HepG2 (cell line): ENCODE results near the gene SPAG5. TPM values are rescaled to one million over a fixed set of nuclear protein-coding genes. Genes with fewer than 3 reads are reported as not detected.

Experiments used
- ATAC-seq: fragments of 200-7000 bp; cut with Tn5 transposase; 3 replicates; pipeline ENCODE4 v1.9.1; 2020; ENCODE audit warnings: mild to moderate bottlenecking, moderate library complexity
- BruUV-seq: library from RNA; stranded (reverse); fragments of 400-500 nt; replicated peaks from 2 replicates; lab custom pipeline; 2021; lab: Mats Ljungman, UMichigan
- CTCF ChIA-PET: fragments of 300-600 bp; formaldehyde crosslinking; extraction: SDS; loops from one replicate; lab custom pipeline; 2021; ENCODE audit warnings: low total read pairs, inconsistent platforms, low intra/inter-chr PET ratio; lab: Yijun Ruan, JAX
- POLR2A ChIA-PET: fragments of 350-600 bp; sonication (Branson Sonifier 250); formaldehyde crosslinking; loops from one replicate; lab custom pipeline; 2020; ENCODE audit warnings: antibody characterized with exemption, inconsistent platforms; lab: Yijun Ruan, JAX
- DNase-seq: peaks from one replicate; pipeline ENCODE4 v3.0.0-alpha.2; 2015; ENCODE audit warnings: low spot score
- FAIRE-seq: peaks from 3 replicates; lab custom pipeline; 2011; peaks lifted over from hg19 to GRCh38; lab: Jason Lieb, UNC
- H2AFZ ChIP-seq: one replicate; pipeline ENCODE4 v1.6.1; 2011; ENCODE audit warnings: low read length, inconsistent platforms
- H3K27ac ChIP-seq: fragments of 300-600 bp; 3 replicates; pipeline ENCODE4 v1.8.0; 2011; ENCODE audit warnings: mixed run types, mild to moderate bottlenecking, mixed read lengths, low read length, inconsistent platforms; ENCODE audit not compliant: insufficient read depth; ENCODE audit errors: extremely low read length
- H3K27me3 ChIP-seq, 2 experiments: fragments of 200-600 bp in 1 of 2; 2 replicates in 1 of 2; 3 replicates in 1 of 2; pipeline versions ENCODE4 v1.6.0 to v1.8.0; 2011; ENCODE audit warnings: low read length in 2 of 2, mild to moderate bottlenecking in 2 of 2, moderate library complexity in 2 of 2, inconsistent platforms in 1 of 2; ENCODE audit not compliant: insufficient read depth in 2 of 2, control insufficient read depth in 1 of 2
- H3K36me3 ChIP-seq, 2 experiments: fragments of 200-600 bp in 1 of 2; replicated peaks in 1 of 2; 2 replicates in 1 of 2; 3 replicates in 1 of 2; pipeline versions ENCODE4 v1.5.1 to v1.8.0; 2011; ENCODE audit warnings: low read length in 2 of 2, inconsistent platforms in 1 of 2; ENCODE audit not compliant: insufficient read depth in 2 of 2, control insufficient read depth in 1 of 2
- H3K4me1 ChIP-seq: 2 replicates; pipeline ENCODE4 v1.5.1; 2012; ENCODE audit warnings: low read length, inconsistent platforms; ENCODE audit not compliant: insufficient read depth
- H3K4me2 ChIP-seq: 2 replicates; pipeline ENCODE4 v1.6.0; 2011; ENCODE audit warnings: low read depth, low read length, inconsistent platforms
- H3K4me3 ChIP-seq, 3 experiments: fragments of 200-600 bp in 1 of 3; sonication (generic), shearing (Covaris generic) in 1 of 3; replicated peaks in 1 of 3; 2 replicates each; pipeline ENCODE4 v1.5.1; 2011 to 2016; ENCODE audit warnings: low read length in 3 of 3, inconsistent platforms in 2 of 3, low read depth in 2 of 3, mild to moderate bottlenecking in 2 of 3, control low read depth in 1 of 3, mixed read lengths in 1 of 3; ENCODE audit not compliant: insufficient read depth in 1 of 3
- H3K79me2 ChIP-seq: one replicate; pipeline ENCODE4 v1.6.1; 2011; ENCODE audit warnings: low read length, inconsistent platforms; ENCODE audit not compliant: insufficient read depth
- H3K9ac ChIP-seq: 2 replicates; pipeline ENCODE4 v1.6.0; 2011; ENCODE audit warnings: mild to moderate bottlenecking, low read depth, low read length, inconsistent platforms; ENCODE audit not compliant: insufficient read depth
- H3K9me3 ChIP-seq: 2 replicates; pipeline ENCODE4 v1.5.1; 2012; ENCODE audit warnings: mild to moderate bottlenecking, low read length
- H4K20me1 ChIP-seq: 2 replicates; pipeline ENCODE4 v1.6.0; 2011; ENCODE audit warnings: inconsistent platforms, mild to moderate bottlenecking, low read length, moderate library complexity; ENCODE audit not compliant: insufficient read depth
- ETS1 ChIP-seq: sonication (generic); formaldehyde crosslinking; IDR thresholded peaks from 2 replicates; pipeline ENCODE4 v1.4.0; 2020; ENCODE audit warnings: missing genetic modification reagents
- HNF1B ChIP-seq: sonication (generic); formaldehyde crosslinking; IDR thresholded peaks from 2 replicates; pipeline ENCODE4 v1.5.1; 2020; ENCODE audit warnings: mild to moderate bottlenecking, moderate library complexity, missing genetic modification reagents
- MEF2D ChIP-seq: sonication (generic); formaldehyde crosslinking; IDR thresholded peaks from 2 replicates; pipeline ENCODE4 v1.5.1; 2020; ENCODE audit warnings: mild to moderate bottlenecking, missing genetic modification reagents
- MTA1 ChIP-seq: sonication (generic); formaldehyde crosslinking; IDR thresholded peaks from 2 replicates; pipeline ENCODE4 v1.4.0; 2020; ENCODE audit warnings: missing genetic modification reagents, mild to moderate bottlenecking, borderline replicate concordance
- PHF21A ChIP-seq: sonication (generic); formaldehyde crosslinking; IDR thresholded peaks from 2 replicates; pipeline ENCODE4 v1.5.0; 2020; ENCODE audit warnings: mild to moderate bottlenecking, missing genetic modification reagents
- U2AF1 ChIP-seq: fragments of 200-400 bp; formaldehyde crosslinking; optimal IDR thresholded peaks from 2 replicates; pipeline ENCODE3; 2017; ENCODE audit warnings: mild to moderate bottlenecking, low read depth, low read length
- XRCC5 ChIP-seq: fragments of 200-400 bp; formaldehyde crosslinking; optimal IDR thresholded peaks from 2 replicates; pipeline ENCODE3; 2017; ENCODE audit warnings: mild to moderate bottlenecking, low read length
- ZBTB42 ChIP-seq: sonication (generic); formaldehyde crosslinking; IDR thresholded peaks from 2 replicates; pipeline ENCODE4 v1.5.0; 2020; ENCODE audit warnings: mild to moderate bottlenecking, missing genetic modification reagents
- ZFP36L2 ChIP-seq: sonication (generic); formaldehyde crosslinking; IDR thresholded peaks from 2 replicates; pipeline ENCODE4 v1.4.0; 2020; ENCODE audit warnings: missing genetic modification reagents
- ZNF101 ChIP-seq: sonication (generic); formaldehyde crosslinking; IDR thresholded peaks from 2 replicates; pipeline ENCODE4 v1.4.0; 2020; ENCODE audit warnings: mild to moderate bottlenecking, low read depth, missing genetic modification reagents, borderline replicate concordance
- ZNF44 ChIP-seq: sonication (generic); formaldehyde crosslinking; IDR thresholded peaks from 2 replicates; pipeline ENCODE4 v1.5.1; 2020; ENCODE audit warnings: mild to moderate bottlenecking, missing genetic modification reagents
- ZNF792 ChIP-seq: IDR thresholded peaks from 2 replicates; pipeline ENCODE4 v1.6.1; 2016
- ZNF839 ChIP-seq: sonication (generic); formaldehyde crosslinking; IDR thresholded peaks from 2 replicates; pipeline ENCODE4 v1.4.0; 2020; ENCODE audit warnings: missing genetic modification reagents, mild to moderate bottlenecking, borderline replicate concordance
- WGBS: methylation state at CpG from one replicate; pipeline ENCODE4 v1.1.6; 2017; ENCODE audit warnings: low lambda C conversion rate; 5-methylcytosine and 5-hydroxymethylcytosine counted together
- in situ Hi-C: cut with HindIII; loops from 2 replicates; pipeline ENCODE4 v1.10.0; 2017; ENCODE audit warnings: low pct_unique_long_range_greater_than_20kb; ENCODE audit not compliant: extremely low pct_ligation_motif_present
- intact Hi-C: fragments of 100-400 bp; cut with micrococcal nuclease; formaldehyde crosslinking; loops from one replicate; pipeline ENCODE4 v1.10.0; 2022; ENCODE audit not compliant: unreplicated experiment
- polyA plus RNA-seq, 8 experiments: library from polyadenylated mRNA; depleted of rRNA in 3 of 8; stranded (reverse) in 7 of 8; unstranded in 1 of 8; fragments of >200 nt; fragmentation: Illumina TruSeq in 4 of 8; extraction: Trizol in 4 of 8; gene quantifications; 2 replicates each; pipeline versions ENCODE4 v1.2.1 to v1.2.3, GENCODE V29; 2011 to 2016; ENCODE audit warnings: low read depth in 4 of 8, missing spikeins in 1 of 8, mixed read lengths in 1 of 8; ENCODE audit not compliant: insufficient read depth in 1 of 8
- total RNA-seq, 5 experiments: library from RNA; depleted of rRNA; stranded (reverse); fragments of >200 nt; fragmentation: Illumina TruSeq; extraction: Trizol; gene quantifications; 2 replicates each; pipeline ENCODE4 v1.2.3, GENCODE V29; 2016; ENCODE audit warnings: low read depth in 1 of 5
- TF ChIP-seq, protein P1 (sequence below): sonication (generic); formaldehyde crosslinking; IDR thresholded peaks from 2 replicates; pipeline ENCODE4 v1.8.1; 2022; ENCODE audit warnings: low read depth, mild to moderate bottlenecking, missing genetic modification reagents
- TF ChIP-seq, protein P2 (sequence below): IDR thresholded peaks from 2 replicates; pipeline ENCODE4 v1.6.1; 2018; ENCODE audit warnings: missing genetic modification reagents, mild to moderate bottlenecking, missing compliant biosample characterization
- TF ChIP-seq, protein P3 (sequence below): sonication (generic); formaldehyde crosslinking; IDR thresholded peaks from 2 replicates; pipeline ENCODE4 v1.4.0; 2020; ENCODE audit warnings: missing genetic modification reagents; ENCODE audit errors: not compliant biosample characterization

The SPAG5 gene
- total and polyA plus RNA-seq, 2 of the 13 experiments (the other 11 are each of a cell fraction or from before 2014, with no cell fraction given) = 41.4 to 98.0 TPM

DNA sequence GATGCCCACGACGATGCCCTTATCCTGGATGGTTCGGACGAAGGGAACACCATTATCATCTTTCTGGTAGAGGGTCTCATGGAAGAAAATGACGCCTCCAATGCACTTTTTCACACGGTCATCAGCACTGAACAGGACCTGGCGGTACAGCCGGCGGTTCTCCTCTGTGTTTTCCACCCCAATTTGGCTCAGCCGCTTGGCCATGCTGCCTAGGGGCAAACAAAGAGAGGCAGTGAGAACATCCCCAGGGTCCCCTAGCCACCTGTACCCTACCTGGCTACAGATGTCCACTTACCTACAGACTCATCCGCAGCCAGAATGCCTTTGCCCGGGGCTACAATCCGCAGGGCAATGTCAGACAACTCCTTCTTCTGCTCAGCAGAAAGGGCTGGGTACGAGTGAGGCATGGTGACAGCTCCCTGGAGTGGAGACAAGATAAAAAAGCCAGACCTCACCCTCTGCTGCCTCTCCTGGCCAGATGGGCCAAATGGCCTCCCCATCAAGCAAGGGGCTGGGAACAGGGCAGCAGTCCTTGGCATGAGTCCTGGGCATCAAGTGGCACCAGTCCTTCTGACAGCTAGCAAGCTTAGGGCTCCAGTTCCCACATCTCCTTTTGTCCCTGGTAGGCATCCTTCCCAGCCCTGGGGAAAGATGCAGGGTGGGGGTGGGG lies 23.6 kb downstream of the SPAG5 start (continued):
- TF ChIP-seq ZNF101 (CRISPR knock-in tag) (no peak), ZNF44 (CRISPR knock-in tag) (no peak)

GRCh38 chr17:28574526-28574925 lies 24.3 kb downstream of the SPAG5 start:
- FAIRE-seq = no peak
- Histone ChIP-seq H3K27me3 (no peaks in the 10 kb centered on the region), H4K20me1 (no peaks in the 10 kb centered on the region), H3K79me2 (peaks cover 15% of the 10 kb centered on the region), H3K27ac (no peak overlapping the region), H3K36me3 (peaks cover 11 to 21% of the 10 kb centered on the region in 2 experiments), H3K4me2 (no peak overlapping the region), H2AFZ (no peak overlapping the region), H3K4me1 (peaks cover 60% of the 10 kb centered on the region), H3K9me3 (no peaks in the 10 kb centered on the region), H3K4me3 (no peak overlapping the region), H3K9ac (no peak overlapping the region)
- POLR2A ChIA-PET = no interaction called here
- WGBS = 86% methylated on average over 6 of the region's 7 CpGs
- ATAC-seq = no peak
- BruUV-seq = no TSS peak
- intact Hi-C loops = no loop called here
- DNase-seq = no peak
- CTCF ChIA-PET = no interaction called here
- in situ Hi-C loops = loop anchor here (5.0 kb wide), 1 partner anchor 48 kb away; no protein-coding TSS in a partner anchor
- TF ChIP-seq, protein P1, sequence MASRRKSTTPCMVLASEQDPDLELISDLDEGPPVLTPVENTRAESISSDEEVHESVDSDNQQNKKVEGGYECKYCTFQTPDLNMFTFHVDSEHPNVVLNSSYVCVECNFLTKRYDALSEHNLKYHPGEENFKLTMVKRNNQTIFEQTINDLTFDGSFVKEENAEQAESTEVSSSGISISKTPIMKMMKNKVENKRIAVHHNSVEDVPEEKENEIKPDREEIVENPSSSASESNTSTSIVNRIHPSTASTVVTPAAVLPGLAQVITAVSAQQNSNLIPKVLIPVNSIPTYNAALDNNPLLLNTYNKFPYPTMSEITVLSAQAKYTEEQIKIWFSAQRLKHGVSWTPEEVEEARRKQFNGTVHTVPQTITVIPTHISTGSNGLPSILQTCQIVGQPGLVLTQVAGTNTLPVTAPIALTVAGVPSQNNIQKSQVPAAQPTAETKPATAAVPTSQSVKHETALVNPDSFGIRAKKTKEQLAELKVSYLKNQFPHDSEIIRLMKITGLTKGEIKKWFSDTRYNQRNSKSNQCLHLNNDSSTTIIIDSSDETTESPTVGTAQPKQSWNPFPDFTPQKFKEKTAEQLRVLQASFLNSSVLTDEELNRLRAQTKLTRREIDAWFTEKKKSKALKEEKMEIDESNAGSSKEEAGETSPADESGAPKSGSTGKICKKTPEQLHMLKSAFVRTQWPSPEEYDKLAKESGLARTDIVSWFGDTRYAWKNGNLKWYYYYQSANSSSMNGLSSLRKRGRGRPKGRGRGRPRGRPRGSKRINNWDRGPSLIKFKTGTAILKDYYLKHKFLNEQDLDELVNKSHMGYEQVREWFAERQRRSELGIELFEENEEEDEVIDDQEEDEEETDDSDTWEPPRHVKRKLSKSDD (CRISPR knock-in tag) = no peak
- TF ChIP-seq, protein P2, sequence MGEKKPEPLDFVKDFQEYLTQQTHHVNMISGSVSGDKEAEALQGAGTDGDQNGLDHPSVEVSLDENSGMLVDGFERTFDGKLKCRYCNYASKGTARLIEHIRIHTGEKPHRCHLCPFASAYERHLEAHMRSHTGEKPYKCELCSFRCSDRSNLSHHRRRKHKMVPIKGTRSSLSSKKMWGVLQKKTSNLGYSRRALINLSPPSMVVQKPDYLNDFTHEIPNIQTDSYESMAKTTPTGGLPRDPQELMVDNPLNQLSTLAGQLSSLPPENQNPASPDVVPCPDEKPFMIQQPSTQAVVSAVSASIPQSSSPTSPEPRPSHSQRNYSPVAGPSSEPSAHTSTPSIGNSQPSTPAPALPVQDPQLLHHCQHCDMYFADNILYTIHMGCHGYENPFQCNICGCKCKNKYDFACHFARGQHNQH (CRISPR knock-in tag) = no peak
- TF ChIP-seq U2AF1 (no peak), ZBTB42 (CRISPR knock-in tag) (no peak), ETS1 (CRISPR knock-in tag) (no peak), HNF1B (CRISPR knock-in tag) (no peak), ZFP36L2 (CRISPR knock-in tag) (no peak), MTA1 (CRISPR knock-in tag) (no peak), PHF21A (no peak), ZNF792 (CRISPR knock-in tag) (no peak), ZNF839 (no peak), MEF2D (CRISPR knock-in tag) (no peak), XRCC5 (no peak)
- TF ChIP-seq, protein P3, sequence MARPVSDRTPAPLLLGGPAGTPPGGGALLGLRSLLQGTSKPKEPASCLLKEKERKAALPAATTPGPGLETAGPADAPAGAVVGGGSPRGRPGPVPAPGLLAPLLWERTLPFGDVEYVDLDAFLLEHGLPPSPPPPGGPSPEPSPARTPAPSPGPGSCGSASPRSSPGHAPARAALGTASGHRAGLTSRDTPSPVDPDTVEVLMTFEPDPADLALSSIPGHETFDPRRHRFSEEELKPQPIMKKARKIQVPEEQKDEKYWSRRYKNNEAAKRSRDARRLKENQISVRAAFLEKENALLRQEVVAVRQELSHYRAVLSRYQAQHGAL (CRISPR knock-in tag) = no peak
